ENCODE data around the gene ARID1B.

Gene ARID1B

GRCh38 chr6:157119502-157120027 is 342.4 kb downstream of the ARID1B start:
- in situ Hi-C loops (cut with MboI; ENCODE audit: low sequenced_read_pairs): no loop called here

GRCh38 chr6:157120534-157121232 is 343.5 kb downstream of the ARID1B start:
- in situ Hi-C loops (cut with MboI; ENCODE audit: low sequenced_read_pairs): no loop called here

- in situ Hi-C loops (cut with MboI; ENCODE audit: low sequenced_read_pairs): no loop called here
These were observed 344.7 kb downstream of the ARID1B start for GRCh38 chr6:157121897-157122296.

- in situ Hi-C loops (cut with MboI; ENCODE audit: low sequenced_read_pairs): no loop called here
These were observed 346.1 kb downstream of the ARID1B start for GRCh38 chr6:157123234-157123633.

- in situ Hi-C loops (cut with MboI; ENCODE audit: low sequenced_read_pairs): no loop called here
These were observed 347.5 kb downstream of the ARID1B start for GRCh38 chr6:157124485-157125254.

GRCh38 chr6:157125531-157125930 is 348.4 kb downstream of the ARID1B start:
- in situ Hi-C loops (cut with MboI; ENCODE audit: low sequenced_read_pairs): no loop called here

GRCh38 chr6:157126183-157127098 is 349.3 kb downstream of the ARID1B start:
- in situ Hi-C loops (cut with MboI; ENCODE audit: low sequenced_read_pairs): no loop called here

- in situ Hi-C loops (cut with MboI; ENCODE audit: low sequenced_read_pairs): no loop called here
These were observed 351.1 kb downstream of the ARID1B start for GRCh38 chr6:157128235-157128775.

- in situ Hi-C loops (cut with MboI; ENCODE audit: low sequenced_read_pairs): no loop called here
These were observed 354.1 kb downstream of the ARID1B start for GRCh38 chr6:157131250-157131649.

- in situ Hi-C loops (cut with MboI; ENCODE audit: low sequenced_read_pairs): no loop called here
These were observed 356.7 kb downstream of the ARID1B start for GRCh38 chr6:157133856-157134255.

- in situ Hi-C loops (cut with MboI; ENCODE audit: low sequenced_read_pairs): no loop called here
These were observed 357.3 kb downstream of the ARID1B start for GRCh38 chr6:157134402-157135047.

GRCh38 chr6:157135691-157136090 is 358.5 kb downstream of the ARID1B start:
- in situ Hi-C loops (cut with MboI; ENCODE audit: low sequenced_read_pairs): no loop called here

- in situ Hi-C loops (cut with MboI; ENCODE audit: low sequenced_read_pairs): no loop called here
These were observed 360.3 kb downstream of the ARID1B start for GRCh38 chr6:157137501-157137900.

- in situ Hi-C loops (cut with MboI; ENCODE audit: low sequenced_read_pairs): no loop called here
These were observed 362.0 kb downstream of the ARID1B start for GRCh38 chr6:157139054-157139708.

GRCh38 chr6:157143171-157143889 is 366.2 kb downstream of the ARID1B start:
- in situ Hi-C loops (cut with MboI; ENCODE audit: low sequenced_read_pairs): no loop called here

- in situ Hi-C loops (cut with MboI; ENCODE audit: low sequenced_read_pairs): no loop called here
These were observed 367.0 kb downstream of the ARID1B start for GRCh38 chr6:157143890-157144798.

GRCh38 chr6:157144859-157145568 is 367.8 kb downstream of the ARID1B start:
- in situ Hi-C loops (cut with MboI; ENCODE audit: low sequenced_read_pairs): no loop called here

Measured in HL-60/S4 treated with phorbol 12-myristate 13-acetate at 8.2 ng/mL for 4 days and 3 days (cell line).